WERI-Rb-1 (cell line): Measurements from ENCODE around the gene SLC12A2.

Experiments
- DNase-seq: peaks from one replicate; pipeline ENCODE4 v3.0.0-alpha.2; 2020
- H3K27ac ChIP-seq: fragments of 250-450 bp; sonication (Bioruptor Pico); 2 replicates; pipeline ENCODE4 v1.5.1; 2020; ENCODE audit warnings: mild to moderate bottlenecking, moderate library complexity
- H3K27me3 ChIP-seq: fragments of 250-450 bp; sonication (Bioruptor Pico); 2 replicates; pipeline ENCODE4 v1.5.1; 2021; ENCODE audit warnings: mild to moderate bottlenecking, low read depth, moderate library complexity; ENCODE audit not compliant: insufficient read depth, severe bottlenecking
- H3K36me3 ChIP-seq: fragments of 250-450 bp; sonication (Bioruptor Pico); 2 replicates; pipeline ENCODE4 v1.5.1; 2020; ENCODE audit warnings: mild to moderate bottlenecking, moderate library complexity
- H3K4me3 ChIP-seq: 2 replicates; pipeline ENCODE4 v1.5.1; 2011; ENCODE audit warnings: low read depth, mild to moderate bottlenecking, control low read depth, low read length
- H3K9me3 ChIP-seq: fragments of 250-450 bp; sonication (Bioruptor Pico); 2 replicates; pipeline ENCODE4 v1.5.1; 2021; ENCODE audit warnings: mild to moderate bottlenecking, moderate library complexity; ENCODE audit not compliant: severe bottlenecking
- TF ChIP-seq, protein P1 (sequence below): IDR thresholded peaks from 2 replicates; pipeline ENCODE4 v1.5.1; 2011; ENCODE audit warnings: low read depth, mild to moderate bottlenecking, control low read depth, inconsistent platforms, low read length

Gene SLC12A2

DNA sequence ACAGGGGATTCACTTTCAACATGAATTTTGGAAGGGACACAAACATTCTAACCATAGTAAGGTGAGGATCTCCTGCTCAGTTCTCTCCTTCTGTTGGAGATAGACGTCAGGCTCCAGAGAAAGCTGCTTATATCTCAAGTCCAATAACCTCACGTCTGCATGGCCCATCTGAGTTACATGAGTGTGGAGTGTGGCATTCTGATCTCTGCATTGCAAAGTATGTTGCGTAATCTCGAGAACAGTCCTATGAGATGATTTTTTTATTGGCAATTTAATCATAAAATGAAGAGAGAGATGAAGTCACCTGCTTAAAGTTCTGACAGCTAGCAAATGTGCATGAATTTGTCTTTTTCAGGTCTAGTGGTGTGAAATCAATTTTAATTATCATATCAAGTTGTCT is 118.8 kb downstream of the SLC12A2 start:
- Histone ChIP-seq H3K36me3 (no peaks in the 10 kb centered on the region), H3K27ac (no peak overlapping the region), H3K4me3 (no peak overlapping the region), H3K27me3 (no peaks in the 10 kb centered on the region), H3K9me3 (no peaks in the 10 kb centered on the region)
- no peak for DNase-seq
- TF ChIP-seq, protein P1, sequence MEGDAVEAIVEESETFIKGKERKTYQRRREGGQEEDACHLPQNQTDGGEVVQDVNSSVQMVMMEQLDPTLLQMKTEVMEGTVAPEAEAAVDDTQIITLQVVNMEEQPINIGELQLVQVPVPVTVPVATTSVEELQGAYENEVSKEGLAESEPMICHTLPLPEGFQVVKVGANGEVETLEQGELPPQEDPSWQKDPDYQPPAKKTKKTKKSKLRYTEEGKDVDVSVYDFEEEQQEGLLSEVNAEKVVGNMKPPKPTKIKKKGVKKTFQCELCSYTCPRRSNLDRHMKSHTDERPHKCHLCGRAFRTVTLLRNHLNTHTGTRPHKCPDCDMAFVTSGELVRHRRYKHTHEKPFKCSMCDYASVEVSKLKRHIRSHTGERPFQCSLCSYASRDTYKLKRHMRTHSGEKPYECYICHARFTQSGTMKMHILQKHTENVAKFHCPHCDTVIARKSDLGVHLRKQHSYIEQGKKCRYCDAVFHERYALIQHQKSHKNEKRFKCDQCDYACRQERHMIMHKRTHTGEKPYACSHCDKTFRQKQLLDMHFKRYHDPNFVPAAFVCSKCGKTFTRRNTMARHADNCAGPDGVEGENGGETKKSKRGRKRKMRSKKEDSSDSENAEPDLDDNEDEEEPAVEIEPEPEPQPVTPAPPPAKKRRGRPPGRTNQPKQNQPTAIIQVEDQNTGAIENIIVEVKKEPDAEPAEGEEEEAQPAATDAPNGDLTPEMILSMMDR = no peak

- Histone ChIP-seq H3K36me3 (no peaks in the 10 kb centered on the region), H3K4me3 (no peak overlapping the region), H3K9me3 (no peaks in the 10 kb centered on the region), H3K27me3 (no peaks in the 10 kb centered on the region), H3K27ac (no peak overlapping the region)
- TF ChIP-seq, protein P1 = no peak
- DNase-seq = no peak
Measured at GRCh38 chr5:128208436-128208835, 124.9 kb downstream of the SLC12A2 start.

DNA sequence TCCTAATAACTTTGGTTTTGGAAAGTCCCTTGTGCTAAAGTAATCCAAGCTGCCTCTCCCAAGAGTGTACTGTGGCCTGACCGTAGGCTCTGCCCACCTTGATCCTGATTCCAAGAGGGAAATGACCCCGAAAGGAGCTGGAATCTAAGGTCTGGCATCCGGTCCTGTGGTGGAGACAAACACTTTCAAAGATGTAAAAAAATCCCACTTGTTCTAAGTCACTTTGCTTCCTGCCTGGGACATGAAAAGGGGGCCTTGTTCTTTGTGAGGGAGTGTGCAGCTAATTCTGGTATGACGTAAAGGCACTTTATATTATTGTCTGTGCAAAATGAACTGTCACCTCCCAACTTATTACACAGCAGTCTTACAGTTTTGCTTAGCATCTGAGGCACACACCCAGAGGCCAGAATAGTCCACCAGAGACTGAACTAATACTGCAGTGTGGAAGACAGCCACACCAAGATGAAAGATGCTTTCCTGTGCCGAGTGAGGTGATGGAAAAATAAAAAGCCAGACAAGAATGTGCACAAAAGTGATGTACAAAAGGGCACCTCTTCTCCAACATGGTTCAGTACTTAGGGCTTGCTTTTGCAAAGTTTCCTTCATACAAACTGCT is 128.7 kb downstream of the SLC12A2 start:
- no peaks in the 10 kb centered on the region for H3K36me3 ChIP-seq
- TF ChIP-seq, protein P1 = no peak
- no peak for DNase-seq
- H3K27ac ChIP-seq = no peak overlapping the region
- no peaks in the 10 kb centered on the region for H3K27me3 ChIP-seq
- no peak overlapping the region for H3K4me3 ChIP-seq
- H3K9me3 ChIP-seq = no peaks in the 10 kb centered on the region

GRCh38 chr5:128213340-128213739 is 129.8 kb downstream of the SLC12A2 start:
- TF ChIP-seq, protein P1 = peak; percentile 59
- Histone ChIP-seq H3K36me3 (no peaks in the 10 kb centered on the region), H3K27me3 (no peaks in the 10 kb centered on the region), H3K4me3 (no peak overlapping the region), H3K27ac (no peak overlapping the region), H3K9me3 (no peaks in the 10 kb centered on the region)
- peak; percentile 56 for DNase-seq

DNA sequence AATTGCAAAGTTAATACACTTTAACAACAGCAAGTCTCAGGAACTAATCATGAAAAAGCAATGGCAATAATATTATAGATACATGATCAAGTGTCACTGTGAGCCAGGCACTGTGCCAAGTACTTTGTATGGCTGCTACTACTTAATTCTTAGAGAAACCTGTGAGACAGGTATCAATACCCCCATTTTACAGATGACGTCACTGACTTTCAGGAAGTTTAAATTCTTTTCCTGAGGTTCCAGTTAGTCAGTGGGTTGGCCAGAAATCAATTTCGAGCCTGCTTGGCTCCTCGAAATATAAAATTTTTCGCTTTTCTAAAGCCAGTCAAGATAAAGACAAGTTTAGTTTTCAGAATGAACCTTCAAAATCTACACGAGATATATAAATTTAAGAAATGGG is 130.3 kb downstream of the SLC12A2 start:
- H3K27ac ChIP-seq = no peak overlapping the region
- H3K9me3 ChIP-seq = no peaks in the 10 kb centered on the region
- no peak overlapping the region for H3K4me3 ChIP-seq
- no peaks in the 10 kb centered on the region for H3K27me3 ChIP-seq
- no peak for DNase-seq
- no peaks in the 10 kb centered on the region for H3K36me3 ChIP-seq
- TF ChIP-seq, protein P1 = no peak

- no peak for DNase-seq
- Histone ChIP-seq H3K27ac (no peak overlapping the region), H3K27me3 (no peaks in the 10 kb centered on the region), H3K4me3 (no peak overlapping the region), H3K9me3 (no peaks in the 10 kb centered on the region), H3K36me3 (no peaks in the 10 kb centered on the region)
- TF ChIP-seq, protein P1 = no peak
Measured at GRCh38 chr5:128216285-128216684, 132.7 kb downstream of the SLC12A2 start.
